Measurements from ENCODE around the gene JAZF1.

JAZF1 gene

DNA sequence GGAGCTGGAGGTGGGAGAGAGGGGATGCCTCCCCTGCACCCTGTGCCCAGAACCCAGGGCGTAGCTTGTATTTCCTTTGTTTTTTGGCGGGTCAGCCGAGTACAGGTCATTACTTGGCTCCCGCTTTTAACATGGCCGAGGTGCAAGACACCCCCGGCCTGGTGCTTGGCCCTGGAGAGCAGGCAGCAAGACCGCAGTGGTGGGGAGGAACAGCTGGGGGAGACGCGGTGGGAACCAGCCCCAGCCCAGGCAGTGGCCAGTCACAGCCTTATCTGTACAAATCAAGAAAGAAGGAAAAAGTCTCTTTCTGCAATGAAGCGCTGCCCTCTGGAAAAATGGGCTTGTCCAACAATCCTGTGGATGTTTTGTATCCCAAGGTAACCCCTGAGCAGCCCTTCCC, 341.5 kb downstream of the JAZF1 start:
- DNase-seq (ENCODE audit: low read depth), result no peak

DNA sequence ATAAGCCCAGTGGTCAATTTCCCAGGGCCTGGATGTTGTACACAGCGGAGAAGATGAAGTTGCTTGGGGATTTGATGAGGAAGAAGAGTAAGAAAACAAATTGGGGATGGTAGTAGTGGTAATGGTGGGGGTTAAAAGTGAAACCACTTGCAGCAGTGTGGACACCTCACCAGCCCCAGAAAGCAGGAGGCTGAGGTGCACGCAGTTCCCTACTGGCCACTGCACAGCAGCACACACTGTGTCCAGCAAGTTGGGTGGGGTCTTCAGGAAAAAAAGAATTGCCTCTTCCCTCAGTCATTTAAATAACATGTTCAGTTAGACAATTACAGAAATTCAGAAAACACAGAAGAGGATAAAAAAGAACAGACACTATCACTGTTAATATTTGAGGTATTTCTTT, 344.1 kb downstream of the JAZF1 start:
- DNase-seq (ENCODE audit: low read depth), result no peak

DNA sequence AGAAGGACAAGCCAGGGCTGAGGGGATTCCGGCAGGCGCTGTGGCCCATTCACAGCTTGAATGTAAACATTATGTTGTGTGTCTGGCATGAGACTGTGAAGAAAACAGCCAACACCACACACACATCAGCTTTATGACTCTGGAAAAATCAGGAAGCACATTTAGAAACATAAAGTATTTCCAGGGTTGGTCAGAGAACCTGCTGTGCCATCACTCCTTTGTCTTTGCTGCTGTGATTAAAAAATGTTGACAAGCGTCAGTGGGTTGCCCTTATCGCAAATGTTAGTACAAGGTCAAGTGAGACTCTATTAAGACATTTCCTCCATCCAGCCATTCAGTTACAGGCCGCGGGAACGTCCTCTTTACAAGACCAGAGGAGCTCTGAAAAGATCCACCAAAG, 345.2 kb downstream of the JAZF1 start:
- no peak for DNase-seq (ENCODE audit: low read depth)

DNA sequence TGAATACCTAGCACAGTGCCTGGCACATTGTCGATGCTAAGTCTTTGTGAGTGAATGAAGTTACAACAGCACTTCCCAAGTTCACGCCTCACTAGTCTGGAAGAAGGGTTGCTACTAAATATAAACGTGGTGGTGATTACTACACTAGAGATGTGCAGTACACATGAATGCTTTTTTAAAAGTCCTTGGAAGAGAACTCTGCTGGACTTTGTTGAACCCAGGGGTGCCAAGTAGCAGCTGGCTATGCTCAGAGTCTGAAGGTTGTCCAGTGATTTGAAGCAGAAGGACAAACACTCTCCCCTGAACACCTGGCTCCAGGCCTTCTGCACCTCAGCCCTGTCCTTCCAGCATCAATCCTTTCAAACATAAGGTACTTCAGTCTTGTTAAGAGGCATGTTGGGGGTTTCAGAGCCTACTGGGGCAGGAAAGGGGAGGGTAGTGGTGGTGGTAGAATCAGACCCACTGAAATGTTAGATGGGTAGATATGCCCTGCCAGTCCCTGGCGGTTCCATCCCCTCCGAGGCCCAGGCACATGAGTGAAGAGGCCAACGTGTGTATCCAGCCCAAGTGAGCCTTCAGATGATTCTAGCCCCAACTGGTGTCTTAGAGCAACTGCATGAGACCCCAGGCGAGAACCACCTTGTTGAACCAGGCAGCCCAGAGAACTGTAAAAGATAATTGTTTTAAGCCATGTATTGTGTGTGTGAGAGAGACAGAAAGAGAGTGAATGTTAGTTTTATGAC, 346.2 kb downstream of the JAZF1 start:
- no peak for DNase-seq (ENCODE audit: low read depth)

DNA sequence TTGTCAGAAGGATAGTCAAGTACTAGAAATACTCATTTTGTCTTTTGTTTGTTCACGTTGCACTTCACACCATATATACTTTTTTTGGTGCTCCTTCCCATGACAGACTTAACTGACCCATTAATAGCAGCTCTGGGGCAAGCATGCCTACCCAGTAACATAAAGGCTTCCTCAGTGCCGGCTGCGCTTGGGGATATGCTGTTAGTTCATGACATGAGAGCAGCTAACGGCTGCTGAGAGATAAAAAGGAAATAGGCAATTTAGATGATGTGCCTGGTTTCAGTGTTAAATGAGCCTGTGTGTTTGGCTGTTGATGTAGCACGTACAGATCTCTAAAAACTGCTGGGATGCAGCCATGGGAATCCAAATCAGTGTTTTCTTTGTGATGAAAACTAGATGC, 354.2 kb downstream of the JAZF1 start:
- no peak for DNase-seq (ENCODE audit: low read depth)

DNA sequence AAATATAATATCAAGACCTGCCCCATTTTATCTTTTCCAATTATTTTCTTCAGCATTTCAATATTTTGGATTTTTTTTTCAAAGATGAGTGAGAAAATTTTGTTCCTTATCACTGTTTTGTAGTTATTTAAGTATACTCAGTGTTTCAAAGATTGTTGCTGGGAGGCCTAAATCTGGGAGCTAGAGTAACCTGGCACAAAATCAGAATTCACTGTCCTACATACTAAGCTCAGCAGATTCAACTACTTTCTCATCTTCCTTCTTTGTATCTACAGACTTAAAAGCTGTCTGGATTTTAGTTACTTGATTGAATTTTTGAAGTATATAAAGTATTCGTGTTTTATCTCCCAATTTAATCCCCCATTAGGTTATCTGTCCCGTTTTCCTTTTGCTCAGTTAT, 354.7 kb downstream of the JAZF1 start:
- DNase-seq (ENCODE audit: low read depth), result no peak

DNA sequence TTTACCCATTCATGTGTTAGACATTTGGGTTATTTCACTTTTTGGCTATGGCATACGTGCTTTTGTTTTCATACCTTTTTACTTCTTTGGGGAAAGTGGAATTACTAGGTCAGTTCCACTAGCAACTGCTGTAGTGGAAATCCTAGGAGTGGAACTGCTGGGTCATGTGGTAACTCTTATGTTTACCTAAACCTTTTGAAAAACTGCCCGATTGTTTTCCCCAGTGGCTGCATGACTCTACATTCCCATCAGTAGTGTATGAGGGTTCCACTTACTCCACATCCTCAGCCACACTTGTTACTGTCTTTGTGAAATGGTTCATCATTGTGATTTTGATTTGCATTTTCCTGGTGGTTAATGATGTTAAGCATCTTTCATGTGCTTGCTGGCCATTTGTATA, 358.4 kb downstream of the JAZF1 start:
- peak; percentile 57 for DNase-seq (ENCODE audit: low read depth)

DNA sequence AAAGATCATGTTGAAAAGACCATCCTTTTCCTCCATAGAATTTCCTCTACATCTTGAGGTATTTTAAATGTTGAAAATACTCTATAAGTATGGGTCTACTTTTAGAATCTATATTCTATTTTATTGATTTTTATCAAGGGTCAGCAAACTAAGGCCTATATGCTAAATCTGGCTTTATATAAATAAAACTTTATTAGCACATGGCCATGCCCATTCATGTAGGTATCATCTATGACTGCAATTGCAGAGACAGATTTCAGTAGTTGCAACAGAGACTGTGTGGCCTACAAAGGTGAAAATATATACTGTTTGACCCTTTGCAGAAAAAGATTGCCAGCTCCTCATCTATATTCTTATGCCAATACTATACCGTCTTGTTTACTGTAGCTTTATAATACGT, 367.9 kb downstream of the JAZF1 start:
- DNase-seq (ENCODE audit: low read depth), result no peak

DNA sequence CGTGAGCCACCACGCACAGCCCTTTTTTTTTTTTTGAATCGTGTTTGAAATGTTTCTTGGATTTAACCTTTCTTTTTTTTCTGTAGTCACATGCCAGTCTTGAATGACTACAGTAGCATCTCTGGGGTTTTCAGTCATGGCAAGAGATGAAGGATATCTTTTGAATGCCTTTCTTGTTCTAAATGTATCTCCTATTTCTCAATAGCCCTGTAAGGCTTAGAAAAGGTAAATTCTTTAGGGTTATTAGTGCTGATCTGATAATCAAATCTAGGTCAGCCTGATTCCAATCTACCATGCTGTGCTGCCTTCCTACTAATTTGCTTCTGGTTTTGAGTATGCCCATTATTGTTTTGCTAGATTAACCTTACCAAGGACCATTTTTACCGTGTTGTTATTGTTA, 370.4 kb downstream of the JAZF1 start:
- DNase-seq (ENCODE audit: low read depth), result no peak

DNA sequence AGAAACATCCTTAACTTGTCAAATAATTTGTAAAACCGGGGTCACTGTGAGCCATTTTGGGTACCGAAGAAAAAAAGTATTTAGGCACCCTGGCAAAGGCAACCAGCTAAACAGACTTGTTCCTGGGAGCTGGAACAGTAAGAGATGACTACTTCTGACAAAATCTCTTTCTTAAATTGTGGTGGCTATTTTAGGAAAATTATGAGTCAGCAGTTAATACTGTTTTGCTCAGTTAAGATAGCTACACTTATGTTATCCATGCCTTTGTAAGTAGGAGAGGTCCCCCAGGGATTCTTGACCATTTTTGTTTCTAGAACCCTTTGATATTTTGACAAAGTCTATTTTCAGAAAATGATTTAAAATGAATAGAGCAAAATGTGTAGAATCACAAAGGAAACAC, 372.0 kb downstream of the JAZF1 start:
- DNase-seq (ENCODE audit: low read depth), result peak; percentile 64

DNA sequence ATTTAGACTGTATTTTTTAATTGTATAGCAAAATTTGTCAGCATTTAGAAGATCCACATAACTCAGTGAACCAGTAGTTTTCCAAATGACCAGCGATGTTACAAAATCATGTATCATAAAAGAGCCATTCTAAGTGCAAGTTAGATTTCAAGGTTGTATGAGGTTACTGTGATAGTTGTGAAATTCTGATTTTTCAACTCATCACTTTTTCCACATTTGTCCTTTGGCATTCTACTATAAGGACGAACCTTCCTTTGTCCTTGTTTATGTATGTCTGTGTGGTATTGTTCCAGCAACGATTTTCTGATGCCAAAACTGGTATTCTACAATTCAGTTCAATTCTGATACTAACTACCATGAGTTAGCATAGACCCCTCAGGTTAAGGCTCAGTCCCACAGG, 376.5 kb downstream of the JAZF1 start:
- peak; percentile 40 for DNase-seq (ENCODE audit: low read depth)

DNA sequence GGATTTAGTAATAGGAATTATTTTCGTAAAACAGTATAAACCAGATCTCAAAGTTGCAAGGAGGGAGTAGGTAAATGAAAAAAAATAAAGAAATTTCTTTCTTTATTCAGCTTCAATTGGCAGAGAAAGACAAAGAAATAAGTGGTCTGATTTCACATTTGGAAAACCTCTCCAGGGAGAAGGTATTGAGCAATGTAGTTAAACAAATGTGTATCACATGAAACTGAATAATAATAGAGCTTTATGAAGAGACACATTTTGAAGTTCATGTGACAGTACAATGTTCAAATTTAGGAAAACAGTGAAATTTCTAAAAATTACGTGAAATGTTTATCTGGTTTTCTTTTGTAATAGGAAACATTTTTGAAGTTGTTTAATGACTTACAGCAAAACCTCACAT, 377.6 kb downstream of the JAZF1 start:
- peak; percentile 82 for DNase-seq (ENCODE audit: low read depth)

DNA sequence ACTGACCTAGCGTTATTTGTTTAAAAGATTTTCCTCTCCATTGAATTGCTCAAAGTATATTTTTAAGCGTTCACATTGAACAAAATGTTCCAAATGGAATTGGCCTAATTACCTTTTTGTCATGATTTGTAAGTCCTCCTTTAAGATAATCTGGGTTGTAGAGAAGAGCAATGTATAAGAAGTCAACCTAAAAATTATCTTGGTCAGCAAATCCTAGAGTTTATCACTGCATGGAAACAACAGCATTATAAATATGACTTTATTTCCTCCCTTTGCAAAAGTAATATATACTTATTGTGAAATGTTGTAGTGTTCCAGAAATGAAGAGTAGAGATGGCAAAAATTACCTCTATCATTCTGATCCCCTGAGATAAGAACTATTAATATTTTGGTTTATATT, 381.4 kb downstream of the JAZF1 start:
- no peak for DNase-seq (ENCODE audit: low read depth)

DNA sequence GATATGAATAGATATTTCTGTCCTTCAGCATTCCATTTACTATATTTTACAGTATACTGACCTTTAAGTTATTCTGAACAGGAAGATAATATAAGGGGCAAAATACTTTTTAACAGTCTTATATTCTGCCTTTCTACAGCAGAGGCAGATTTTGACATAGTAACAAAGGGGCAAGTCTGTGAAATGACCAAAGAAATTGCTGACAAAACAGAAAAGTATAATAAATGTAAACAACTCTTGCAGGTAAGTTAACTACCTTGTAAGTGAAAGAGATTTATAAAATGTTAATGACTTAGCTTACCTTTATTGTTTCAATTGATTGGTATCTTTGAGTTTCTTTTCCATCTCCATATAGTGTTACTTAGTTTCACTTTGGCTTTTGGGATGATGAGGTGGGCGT, 384.6 kb downstream of the JAZF1 start:
- DNase-seq (ENCODE audit: low read depth), result no peak

DNA sequence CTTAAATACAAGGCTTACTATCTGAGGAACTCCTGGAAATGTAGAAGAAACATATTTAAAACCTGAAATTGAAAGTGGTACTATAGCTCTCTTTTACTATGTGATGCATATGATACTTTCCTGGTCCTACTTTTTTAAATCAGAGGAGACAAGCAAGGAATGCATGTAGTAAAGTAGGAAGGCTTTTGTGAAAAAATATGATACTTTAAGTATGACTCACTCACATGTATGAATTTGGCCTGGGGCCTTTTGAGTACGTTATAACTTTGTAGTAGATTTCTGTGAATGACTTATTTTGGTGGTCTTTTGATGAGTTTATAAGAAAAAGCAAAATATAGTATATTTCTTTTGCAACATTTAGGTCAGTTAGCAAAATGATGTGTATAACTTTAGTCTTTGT, 386.8 kb downstream of the JAZF1 start:
- peak; percentile 13 for DNase-seq (ENCODE audit: low read depth)

DNA sequence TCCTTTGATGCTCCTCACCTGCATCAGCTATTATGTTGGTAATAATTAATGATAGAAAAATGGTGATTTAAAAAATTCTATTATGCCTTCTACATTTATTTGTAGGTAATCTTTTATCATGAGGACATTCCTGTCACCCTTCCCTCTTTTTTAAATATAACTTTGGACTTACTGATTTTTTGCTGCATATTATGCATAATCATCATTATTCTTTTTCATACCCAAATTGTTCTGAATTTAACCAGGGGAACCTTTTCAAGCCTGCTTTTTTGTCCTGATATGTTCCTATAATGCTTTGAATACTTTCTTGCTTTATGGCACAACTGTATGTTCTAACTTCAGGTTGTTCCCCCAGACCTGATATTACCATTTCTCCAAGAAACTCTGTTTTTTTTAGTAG, 392.2 kb downstream of the JAZF1 start:
- no peak for DNase-seq (ENCODE audit: low read depth)

DNA sequence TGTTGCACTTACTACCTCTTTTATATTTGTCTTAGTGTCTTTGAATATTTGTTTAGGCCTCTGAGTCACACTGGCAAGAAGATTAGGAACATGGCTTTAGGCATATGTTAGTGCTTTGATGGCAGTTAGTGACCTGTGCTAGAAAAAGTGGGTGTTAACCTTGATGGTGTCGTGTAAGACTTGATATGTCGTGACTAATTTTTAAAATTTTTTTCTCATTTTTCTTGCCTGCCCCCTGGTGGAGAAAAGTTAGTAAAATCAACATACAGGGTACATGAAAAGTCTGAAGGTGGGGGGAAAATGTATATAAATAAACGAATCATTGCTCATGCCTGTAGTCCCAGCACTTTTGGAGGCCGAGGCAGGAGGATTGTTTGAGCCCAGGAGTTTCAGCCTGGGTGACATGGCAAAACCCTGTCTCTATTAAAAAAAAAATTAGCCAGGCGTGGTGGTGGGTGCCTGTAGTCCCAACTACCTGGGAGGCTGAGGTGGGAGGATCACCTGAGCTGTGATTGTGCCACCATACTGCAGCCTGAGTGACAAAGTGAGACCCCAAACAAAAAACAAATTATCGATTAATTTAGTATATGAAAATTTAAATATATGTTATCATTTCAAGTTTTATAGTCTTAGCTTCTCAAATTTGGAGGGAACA, 396.1 kb downstream of the JAZF1 start:
- peak; percentile 36 for DNase-seq (ENCODE audit: low read depth)

DNA sequence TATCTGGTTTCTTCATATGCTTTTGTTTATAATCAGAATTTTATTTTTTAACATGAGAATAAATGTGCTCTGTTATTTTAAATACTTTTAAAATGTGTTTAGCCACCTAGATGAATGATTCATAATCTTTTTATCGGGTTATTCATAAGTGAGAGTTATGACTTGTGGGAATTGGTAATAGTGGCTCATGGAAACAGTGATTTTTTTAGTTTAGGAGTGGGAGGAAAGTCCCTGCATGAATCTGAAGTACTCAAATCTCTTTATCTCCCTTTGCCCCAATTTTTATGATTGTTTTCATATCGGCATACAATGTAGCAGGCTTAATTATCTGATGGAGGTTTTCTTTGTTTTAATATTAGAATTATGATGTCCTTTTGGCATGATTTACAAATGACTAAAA, 397.7 kb downstream of the JAZF1 start:
- DNase-seq (ENCODE audit: low read depth), result no peak

DNA sequence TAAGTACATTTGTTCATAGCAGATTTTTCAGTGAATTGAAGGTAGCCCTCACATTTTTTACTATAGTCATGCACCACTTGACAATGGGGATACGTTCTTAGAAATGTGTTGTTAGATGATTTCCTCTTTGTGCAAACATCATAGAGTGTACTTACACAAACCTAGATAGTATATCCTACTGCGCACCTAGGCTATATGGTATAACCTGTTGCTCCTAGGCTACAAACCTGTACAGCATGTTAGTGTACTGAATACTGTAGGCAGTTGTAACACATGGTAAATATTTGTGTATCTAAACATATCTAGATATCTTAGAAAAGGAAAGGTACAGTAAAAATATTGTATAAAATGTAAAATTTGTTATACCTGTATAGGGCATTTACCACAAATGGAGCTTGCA, 399.4 kb downstream of the JAZF1 start:
- no peak for DNase-seq (ENCODE audit: low read depth)
